SKM-1 treated with dmso at 0.1 percent for 144 hours (cell line): ENCODE results near the gene PRKN.

Source experiments
- DNase-seq: peaks from one replicate; lab custom pipeline; 2025; ENCODE audit not compliant: unreplicated experiment; lab: John Stamatoyannopoulos, UW

PRKN gene

GRCh38 chr6:161308075-161308655 lies 1419.4 kb downstream of the PRKN start:
- DNase-seq = no peak

GRCh38 chr6:161305860-161306259 lies 1421.7 kb downstream of the PRKN start:
- no peak for DNase-seq

- no peak for DNase-seq
Measured at GRCh38 chr6:161303628-161304340, 1423.8 kb downstream of the PRKN start.

- no peak for DNase-seq
Measured at GRCh38 chr6:161302949-161303348, 1424.6 kb downstream of the PRKN start.

- no peak for DNase-seq
Measured at GRCh38 chr6:161301338-161301737, 1426.2 kb downstream of the PRKN start.

- no peak for DNase-seq
Measured at GRCh38 chr6:161300823-161301222, 1426.7 kb downstream of the PRKN start.

GRCh38 chr6:161299726-161300125 lies 1427.8 kb downstream of the PRKN start:
- no peak for DNase-seq
